Psoas muscle (tissue), 8 donors: ENCODE measurements around the gene PWWP2B. TPM values are rescaled to one million over a fixed set of nuclear protein-coding genes. Genes with fewer than 3 reads are reported as not detected.

ENCODE experiments used
- ATAC-seq, 4 donors: fragments of 200-7000 bp; cut with Tn5 transposase; one replicate each; pipeline ENCODE4 v1.9.1; 2020; ENCODE audit warnings: moderate library complexity in 3 of 4, mild to moderate bottlenecking in 2 of 4
- DNase-seq, 2 donors: peaks; one replicate each; pipeline ENCODE4 v3.0.0-alpha.2; 2020
- H3K27ac ChIP-seq: fragments of 200-600 bp; one replicate; pipeline ENCODE4 v1.8.0; 2022
- H3K27me3 ChIP-seq, 3 donors: fragments of 200-600 bp in 1 of 3; one replicate each; pipeline versions ENCODE4 v1.6.1 to v1.8.0; 2013 to 2022; ENCODE audit warnings: low read length in 2 of 3, mild to moderate bottlenecking in 2 of 3, moderate library complexity in 1 of 3; ENCODE audit not compliant: insufficient read depth in 3 of 3
- H3K36me3 ChIP-seq, 2 donors: fragments of 200-600 bp in 1 of 2; one replicate each; pipeline versions ENCODE4 v1.6.1 to v1.8.0; 2013 to 2022; ENCODE audit warnings: low read depth in 1 of 2, mild to moderate bottlenecking in 1 of 2, moderate library complexity in 1 of 2; ENCODE audit not compliant: insufficient read depth in 1 of 2
- H3K4me1 ChIP-seq: fragments of 200-600 bp; one replicate; pipeline ENCODE4 v1.8.0; 2022
- H3K4me3 ChIP-seq: fragments of 200-600 bp; one replicate; pipeline ENCODE4 v1.8.0; 2022; ENCODE audit warnings: mild to moderate bottlenecking
- H3K9me3 ChIP-seq: fragments of 200-600 bp; one replicate; pipeline ENCODE4 v1.8.0; 2022
- CTCF ChIP-seq: fragments of 200-600 bp; IDR thresholded peaks from one replicate; pipeline ENCODE4 v1.8.0; 2022; ENCODE audit warnings: antibody characterized with exemption
- WGBS, 3 donors: extraction: QIAGEN DNeasy Blood & Tissue Kit; methylation state at CpG; one replicate each; pipeline versions ENCODE4 v1.1.6 to v1.1.7; 2013; 5-methylcytosine and 5-hydroxymethylcytosine counted together
- intact Hi-C, 2 donors: fragments of 100-400 bp; cut with DNase I; formaldehyde crosslinking; loops; one replicate each; pipeline versions ENCODE4 v1.11.0 to v1.14.2; 2022
- polyA plus RNA-seq, 3 donors: library from polyadenylated mRNA; stranded (reverse); fragments of 200-250 nt; gene quantifications; one replicate each; pipeline ENCODE4 v1.2.3, GENCODE V29; 2013
- total RNA-seq, 4 donors: library from RNA; stranded (reverse); fragmentation: NEBNext Ultra II Directional in 2 of 4; extraction: Animal tissue kit (Norgen Biotek cat#: 25700) in 2 of 4; gene quantifications; one replicate each; pipeline versions ENCODE4 v1.2.1 to v1.2.4, GENCODE V29; 2021 to 2023
- donor health status: healthy with polysubstance abuse.
- donor health status: DM: no; HTN: no; CAD: no; lungs with moderate emphysema.
- donor health status: Bipolar disorder and iron deficiency.
- donor health status: healthy.
- donor health status: DM: yes; HTN: yes; CAD: no.
- donor health status: DM: no; HTN: no; CAD: no.
- donor health status: DM: no; HTN: no; CAD: no.
- donor health status: DM: yes; HTN: yes; CAD: no.

PWWP2B gene
- total and polyA plus RNA-seq, 7 donors = 14.5 to 35.2 (median 22.2) TPM

- Histone ChIP-seq H3K4me3 (no peak overlapping the region), H3K9me3 (no peaks in the 10 kb centered on the region), H3K27ac (no peak overlapping the region), H3K4me1 (no peaks in the 10 kb centered on the region), H3K36me3 (no peaks in the 10 kb centered on the region), H3K27me3 (no peaks in the 10 kb centered on the region)
- intact Hi-C loops = loop anchor here (1.0 to 5.0 kb wide), 3 partner anchors 46 to 131 kb away; partner anchors contain the start of gene STK32C (in 1 of the 2)
- peak in 1 of 4 donors; percentile 13 for ATAC-seq
- TF ChIP-seq CTCF = no peak
- 90 to 94% (median 93%) methylated on average over 19 to 20 of the region's 20 CpGs for WGBS, 3 donors
- no peak for DNase-seq
Measured at GRCh38 chr10:132353456-132354355, 43.3 kb upstream of the PWWP2B start.

- H3K36me3 ChIP-seq = no peaks in the 10 kb centered on the region
- no peak for DNase-seq
- TF ChIP-seq CTCF = no peak
- no peaks in the 10 kb centered on the region for H3K4me1 ChIP-seq
- intact Hi-C loops = loop anchor here (2.0 to 5.0 kb wide), 2 partner anchors 47 to 132 kb away; partner anchors contain the start of gene STK32C (in 1 of the 2)
- H3K9me3 ChIP-seq = no peaks in the 10 kb centered on the region
- WGBS, 3 donors = 90 to 92% (median 91%) methylated on average over 32 of the region's 32 CpGs
- no peak overlapping the region for H3K4me3 ChIP-seq
- H3K27ac ChIP-seq = no peak overlapping the region
- no peaks in the 10 kb centered on the region for H3K27me3 ChIP-seq
- ATAC-seq = no peak
Measured at GRCh38 chr10:132354356-132355094, 42.5 kb upstream of the PWWP2B start.

GRCh38 chr10:132355297-132355696, 41.7 kb upstream of the PWWP2B start:
- no peak for ATAC-seq
- DNase-seq = no peak
- no peak for TF ChIP-seq CTCF
- Histone ChIP-seq H3K36me3 (no peaks in the 10 kb centered on the region), H3K4me1 (no peaks in the 10 kb centered on the region), H3K27me3 (no peaks in the 10 kb centered on the region), H3K27ac (no peak overlapping the region), H3K4me3 (no peak overlapping the region), H3K9me3 (no peaks in the 10 kb centered on the region)
- intact Hi-C loops = loop anchor here in 1 of 2 donors (2.0 kb wide), 1 partner anchor 132 kb away; no protein-coding TSS in a partner anchor
- WGBS, 3 donors = 87 to 94% (median 89%) methylated on average over 17 of the region's 17 CpGs

GRCh38 chr10:132355754-132356153, 41.2 kb upstream of the PWWP2B start:
- H3K4me1 ChIP-seq = no peaks in the 10 kb centered on the region
- no peak overlapping the region for H3K27ac ChIP-seq
- no peaks in the 10 kb centered on the region for H3K27me3 ChIP-seq
- no peak for DNase-seq
- TF ChIP-seq CTCF = no peak
- H3K4me3 ChIP-seq = no peak overlapping the region
- ATAC-seq = no peak
- H3K9me3 ChIP-seq = no peaks in the 10 kb centered on the region
- intact Hi-C loops = loop anchor here in 1 of 2 donors (2.0 kb wide), 1 partner anchor 133 kb away; no protein-coding TSS in a partner anchor
- 88 to 94% (median 92%) methylated on average over 12 to 13 of the region's 13 CpGs for WGBS, 3 donors
- H3K36me3 ChIP-seq = no peaks in the 10 kb centered on the region
